BE2C (cell line): Measurements from ENCODE around the gene C15orf62.

Experiments used
- DNase-seq: peaks from one replicate; pipeline ENCODE4 v3.0.0-alpha.2; 2020
- H3K27me3 ChIP-seq: fragments of 250-450 bp; sonication (Bioruptor Pico); 2 replicates; pipeline ENCODE4 v1.5.1; 2020; ENCODE audit warnings: mild to moderate bottlenecking
- H3K36me3 ChIP-seq: fragments of 250-450 bp; sonication (Bioruptor Pico); 2 replicates; pipeline ENCODE4 v1.5.1; 2020; ENCODE audit warnings: mild to moderate bottlenecking
- H3K4me1 ChIP-seq: fragments of 250-450 bp; sonication (Bioruptor Pico); 2 replicates; pipeline ENCODE4 v1.5.1; 2020
- H3K4me3 ChIP-seq: 2 replicates; pipeline ENCODE4 v1.5.1; 2011; ENCODE audit warnings: low read depth, low read length
- H3K9me3 ChIP-seq: fragments of 250-450 bp; sonication (Bioruptor Pico); 2 replicates; pipeline ENCODE4 v1.5.1; 2020
- TF ChIP-seq, protein P1 (sequence below): IDR thresholded peaks from 2 replicates; pipeline ENCODE4 v1.5.1; 2012; ENCODE audit warnings: mild to moderate bottlenecking, low read depth, low read length

C15orf62 gene

GRCh38 chr15:40762919-40763800, 6.6 kb upstream of the C15orf62 start:
- Histone ChIP-seq H3K36me3 (no peaks in the 10 kb centered on the region), H3K4me3 (no peak overlapping the region), H3K4me1 (peaks cover 31% of the 10 kb centered on the region), H3K27me3 (no peaks in the 10 kb centered on the region), H3K9me3 (no peaks in the 10 kb centered on the region)
- TF ChIP-seq, protein P1, sequence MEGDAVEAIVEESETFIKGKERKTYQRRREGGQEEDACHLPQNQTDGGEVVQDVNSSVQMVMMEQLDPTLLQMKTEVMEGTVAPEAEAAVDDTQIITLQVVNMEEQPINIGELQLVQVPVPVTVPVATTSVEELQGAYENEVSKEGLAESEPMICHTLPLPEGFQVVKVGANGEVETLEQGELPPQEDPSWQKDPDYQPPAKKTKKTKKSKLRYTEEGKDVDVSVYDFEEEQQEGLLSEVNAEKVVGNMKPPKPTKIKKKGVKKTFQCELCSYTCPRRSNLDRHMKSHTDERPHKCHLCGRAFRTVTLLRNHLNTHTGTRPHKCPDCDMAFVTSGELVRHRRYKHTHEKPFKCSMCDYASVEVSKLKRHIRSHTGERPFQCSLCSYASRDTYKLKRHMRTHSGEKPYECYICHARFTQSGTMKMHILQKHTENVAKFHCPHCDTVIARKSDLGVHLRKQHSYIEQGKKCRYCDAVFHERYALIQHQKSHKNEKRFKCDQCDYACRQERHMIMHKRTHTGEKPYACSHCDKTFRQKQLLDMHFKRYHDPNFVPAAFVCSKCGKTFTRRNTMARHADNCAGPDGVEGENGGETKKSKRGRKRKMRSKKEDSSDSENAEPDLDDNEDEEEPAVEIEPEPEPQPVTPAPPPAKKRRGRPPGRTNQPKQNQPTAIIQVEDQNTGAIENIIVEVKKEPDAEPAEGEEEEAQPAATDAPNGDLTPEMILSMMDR, result no peak
- peak; percentile 78 for DNase-seq

DNA sequence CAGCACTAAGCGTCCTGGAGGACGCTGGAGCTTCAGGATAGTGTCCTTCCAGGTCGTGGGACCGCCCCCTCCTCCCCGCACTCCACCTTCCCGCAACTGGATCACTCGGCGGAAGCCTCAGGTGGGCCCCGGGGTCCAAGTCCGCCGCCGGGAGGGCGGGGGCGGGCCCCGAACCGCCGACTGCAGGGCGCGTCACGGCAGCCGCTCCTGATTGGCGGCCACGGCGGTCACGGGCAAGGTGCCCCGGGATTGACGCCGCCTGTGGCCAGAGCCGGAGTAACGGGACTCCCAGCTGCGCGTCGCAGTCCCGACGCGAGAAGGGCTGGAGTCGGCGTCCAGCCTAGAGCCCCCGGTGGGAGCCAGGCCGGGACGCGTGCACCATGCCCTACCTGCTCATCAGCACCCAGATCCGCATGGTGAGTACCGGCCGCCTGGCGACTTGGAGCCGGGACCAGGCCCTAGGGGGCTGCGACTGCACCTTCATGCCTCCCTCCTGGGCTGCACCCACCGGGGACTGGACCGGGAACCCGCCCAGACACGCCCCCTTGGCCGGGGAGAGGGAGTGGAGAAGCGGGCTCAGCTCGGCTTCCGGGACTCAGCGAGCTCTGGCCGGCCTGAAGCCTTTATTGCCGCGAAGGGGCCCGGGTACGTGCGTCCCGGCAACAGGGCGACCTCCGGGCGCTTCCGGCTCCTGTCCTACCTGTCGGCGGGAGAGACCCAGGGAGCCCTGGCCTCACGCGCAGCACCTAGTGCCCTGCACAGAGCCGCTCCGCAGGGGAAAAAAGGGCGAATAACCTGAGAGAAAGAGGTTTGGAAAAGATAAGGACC, 5.8 kb upstream of the C15orf62 start, which contains the start of gene GCHFR:
TSS of gene GCHFR (plus strand) at position 268 of the 828 bp plus-strand sequence. CDS start at position 381, 113 bp downstream.
- no peaks in the 10 kb centered on the region for H3K9me3 ChIP-seq
- DNase-seq, result no peak
- H3K4me1 ChIP-seq, result peaks cover 37% of the 10 kb centered on the region
- no peak within 1 kb of the TSS for H3K4me3 ChIP-seq
- TF ChIP-seq, protein P1, result no peak
- no peaks in the 10 kb centered on the region for H3K27me3 ChIP-seq
- H3K36me3 ChIP-seq, result no peaks in the 10 kb centered on the region

DNA sequence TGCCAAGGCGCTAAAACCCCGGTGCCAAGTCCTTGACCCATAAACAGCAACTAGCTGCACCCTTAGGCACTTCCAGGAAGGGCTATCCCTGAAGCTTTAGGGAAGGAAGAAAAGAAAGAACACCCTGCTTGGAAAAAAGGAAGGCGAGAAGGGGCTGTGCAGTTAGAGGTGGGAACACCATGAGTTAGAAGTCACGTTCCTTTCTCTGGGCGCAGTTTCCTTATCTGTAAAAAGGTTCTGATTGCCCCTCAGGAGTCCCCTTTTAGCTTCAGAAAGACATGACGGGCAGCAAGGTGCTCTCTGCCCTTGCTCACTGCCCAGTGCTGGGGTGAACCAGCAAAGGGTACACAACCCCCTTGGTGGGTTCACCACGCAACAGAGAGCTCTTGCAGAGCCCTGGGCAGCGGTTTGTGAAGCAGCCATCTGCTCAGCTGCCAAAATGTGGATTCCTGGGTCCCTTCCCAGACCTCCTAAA, 5.1 kb upstream of the C15orf62 start:
- Histone ChIP-seq H3K4me1 (peaks cover 44% of the 10 kb centered on the region), H3K4me3 (no peak overlapping the region), H3K36me3 (no peaks in the 10 kb centered on the region), H3K9me3 (no peaks in the 10 kb centered on the region), H3K27me3 (no peaks in the 10 kb centered on the region)
- TF ChIP-seq, protein P1, result no peak
- DNase-seq, result no peak

- no peaks in the 10 kb centered on the region for H3K27me3 ChIP-seq
- peaks cover 55% of the 10 kb centered on the region for H3K4me1 ChIP-seq
- H3K9me3 ChIP-seq, result no peaks in the 10 kb centered on the region
- no peaks in the 10 kb centered on the region for H3K36me3 ChIP-seq
- no peak for DNase-seq
- H3K4me3 ChIP-seq, result no peak overlapping the region
- TF ChIP-seq, protein P1, result no peak
Measured at GRCh38 chr15:40766194-40766815, 3.5 kb upstream of the C15orf62 start.

DNA sequence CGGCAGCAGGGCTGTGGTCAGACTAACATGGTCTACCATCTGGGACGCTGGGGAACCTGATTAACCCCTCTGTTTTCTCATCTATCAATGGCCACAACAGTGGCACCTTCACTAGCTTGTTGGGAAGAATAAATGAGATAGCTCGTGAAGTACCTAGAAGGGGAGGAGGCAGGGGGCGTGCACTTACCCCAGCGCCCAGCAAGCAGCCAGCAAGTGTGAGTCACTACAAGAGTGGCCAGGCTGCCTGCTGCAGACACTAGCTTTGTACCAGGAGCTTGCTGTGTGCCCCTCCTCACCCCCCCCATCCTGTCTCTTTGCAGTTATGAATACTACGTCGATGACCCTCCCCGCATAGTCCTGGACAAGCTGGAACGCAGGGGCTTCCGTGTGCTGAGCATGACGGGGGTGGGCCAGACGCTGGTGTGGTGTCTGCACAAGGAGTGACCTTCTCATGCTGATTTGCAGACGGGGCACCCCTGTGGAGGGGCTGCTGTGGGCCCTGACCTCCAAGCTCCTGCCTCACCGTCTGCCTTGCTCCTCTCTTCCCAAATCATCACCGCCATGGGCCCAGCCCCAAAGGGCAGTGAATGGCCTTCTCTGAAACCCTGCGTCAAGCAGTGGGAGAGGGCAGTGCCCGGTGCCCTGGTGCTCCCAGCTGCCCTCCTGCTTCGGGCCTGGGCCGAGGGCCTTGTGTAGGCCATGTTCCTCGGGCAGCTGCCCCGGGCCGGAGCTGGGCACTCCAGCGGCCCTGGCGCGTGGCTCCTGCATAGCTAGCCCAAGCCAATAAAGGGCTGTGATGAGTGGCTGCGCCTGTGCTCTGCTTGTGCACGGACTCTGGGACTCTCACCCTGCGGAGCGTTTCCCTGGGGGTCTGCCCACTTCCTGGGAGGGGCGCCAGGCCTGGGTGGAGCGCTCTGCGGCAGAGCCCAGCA, 2.6 kb upstream of the C15orf62 start:
- peaks cover 55% of the 10 kb centered on the region for H3K4me1 ChIP-seq
- H3K9me3 ChIP-seq, result no peaks in the 10 kb centered on the region
- no peak overlapping the region for H3K4me3 ChIP-seq
- H3K27me3 ChIP-seq, result no peaks in the 10 kb centered on the region
- no peaks in the 10 kb centered on the region for H3K36me3 ChIP-seq
- no peak for DNase-seq
- TF ChIP-seq, protein P1, result no peak
